WTC11 (cell line): Measurements from ENCODE around the gene CLCNKB.

Experiments used
- ATF3 ChIP-seq: sonication (generic); formaldehyde crosslinking; conservative IDR thresholded peaks from 2 replicates; pipeline ENCODE4 v1.8.1; 2022; ENCODE audit warnings: mild to moderate bottlenecking, missing genetic modification reagents
- CTCF ChIP-seq: fragments of 200-600 bp; IDR thresholded peaks from 2 replicates; pipeline ENCODE4 v1.8.0; 2022; ENCODE audit warnings: antibody characterized with exemption
- E2F1 ChIP-seq: sonication (generic); formaldehyde crosslinking; IDR thresholded peaks from 2 replicates; pipeline ENCODE4 v1.8.0; 2022; ENCODE audit warnings: mild to moderate bottlenecking, missing genetic modification reagents
- ELF4 ChIP-seq: sonication (generic); formaldehyde crosslinking; IDR thresholded peaks from 2 replicates; pipeline ENCODE4 v1.8.1; 2022; ENCODE audit warnings: low read depth, mild to moderate bottlenecking, moderate library complexity, missing genetic modification reagents
- FOXJ3 ChIP-seq: sonication (generic); formaldehyde crosslinking; IDR thresholded peaks from 2 replicates; pipeline ENCODE4 v1.9.0; 2021; ENCODE audit warnings: missing genetic modification reagents, mild to moderate bottlenecking, borderline replicate concordance
- HMGXB4 ChIP-seq: sonication (generic); formaldehyde crosslinking; IDR thresholded peaks from 2 replicates; pipeline ENCODE4 v1.8.1; 2023; ENCODE audit warnings: mild to moderate bottlenecking, moderate library complexity, missing genetic modification reagents
- NR3C1 ChIP-seq: sonication (generic); formaldehyde crosslinking; conservative IDR thresholded peaks from 2 replicates; pipeline ENCODE4 v1.8.1; 2023; ENCODE audit warnings: low read depth, mild to moderate bottlenecking, missing genetic modification reagents
- SMAD4 ChIP-seq: sonication (generic); formaldehyde crosslinking; IDR thresholded peaks from 2 replicates; pipeline ENCODE4 v1.8.0; 2022; ENCODE audit warnings: mild to moderate bottlenecking, missing genetic modification reagents
- TCF7 ChIP-seq: sonication (generic); formaldehyde crosslinking; IDR thresholded peaks from 2 replicates; pipeline ENCODE4 v1.8.0; 2022; ENCODE audit warnings: mild to moderate bottlenecking, low read depth, missing genetic modification reagents, moderate library complexity
- TEAD4 ChIP-seq: sonication (generic); formaldehyde crosslinking; IDR thresholded peaks from 2 replicates; pipeline ENCODE4 v1.8.0; 2022; ENCODE audit warnings: mild to moderate bottlenecking, missing genetic modification reagents
- ZNF281 ChIP-seq: sonication (generic); formaldehyde crosslinking; IDR thresholded peaks from 2 replicates; pipeline ENCODE4 v1.8.0; 2023; ENCODE audit warnings: mild to moderate bottlenecking, missing genetic modification reagents

GRCh38 chr1:16085522-16085921 is 41.9 kb downstream of the CLCNKB start:
- TF ChIP-seq ELF4 (CRISPR knock-in tag), result no peak
- TF ChIP-seq SMAD4 (CRISPR knock-in tag), result no peak
- TF ChIP-seq E2F1 (CRISPR knock-in tag), result no peak
- TF ChIP-seq TCF7, result no peak
- no peak for TF ChIP-seq CTCF
- TF ChIP-seq ATF3 (CRISPR knock-in tag), result no peak
- no peak for TF ChIP-seq FOXJ3 (CRISPR knock-in tag)
- TF ChIP-seq ZNF281, result no peak
- no peak for TF ChIP-seq HMGXB4
- TF ChIP-seq TEAD4, result no peak
- TF ChIP-seq NR3C1, result no peak
